ENCODE results near the gene ASIC4.

The ASIC4 gene

GRCh38 chr2:219547621-219548020 lies 33.3 kb downstream of the ASIC4 start:
- Histone ChIP-seq H3K9ac (no peak overlapping the region), H4K20me1 (peaks cover 19% of the 10 kb centered on the region), H3K36me3 (no peaks in the 10 kb centered on the region), H3K27me3 (peaks cover 29% of the 10 kb centered on the region; the same call in 1 of the 2 replicates), H3K9me3 (no peaks in the 10 kb centered on the region), H3K4me3 (no peak overlapping the region), H3K27ac (no peak overlapping the region), H3K4me2 (no peak overlapping the region), H3K4me1 (peaks cover 21% of the 10 kb centered on the region)
- TF ChIP-seq Cebpa-rat (IDR thresholded peaks at IDR 0.05), result no peak

GRCh38 chr2:219548990-219549389 lies 34.7 kb downstream of the ASIC4 start:
- no peak overlapping the region for H3K27ac ChIP-seq
- no peaks in the 10 kb centered on the region for H3K36me3 ChIP-seq
- no peak overlapping the region for H3K4me3 ChIP-seq
- H3K27me3 ChIP-seq, result peaks cover 23% of the 10 kb centered on the region; the same call in 1 of the 2 replicates
- no peak for TF ChIP-seq Cebpa-rat (IDR thresholded peaks at IDR 0.05)
- peaks cover 21% of the 10 kb centered on the region for H3K4me1 ChIP-seq
- H4K20me1 ChIP-seq, result 0 out of 2 replicates have a peak, but pooled peaks cover 13% of the 10 kb centered on the region
- H3K4me2 ChIP-seq, result no peak overlapping the region
- H3K9me3 ChIP-seq, result no peaks in the 10 kb centered on the region
- H3K9ac ChIP-seq, result no peak overlapping the region

GRCh38 chr2:219549619-219550018 lies 35.3 kb downstream of the ASIC4 start:
- no peaks in the 10 kb centered on the region for H3K36me3 ChIP-seq
- peaks cover 15% of the 10 kb centered on the region for H3K4me1 ChIP-seq
- H3K4me2 ChIP-seq, result no peak overlapping the region
- no peak overlapping the region for H3K9ac ChIP-seq
- peaks cover 18% of the 10 kb centered on the region; the same call in 1 of the 2 replicates for H3K27me3 ChIP-seq
- H3K4me3 ChIP-seq, result no peak overlapping the region
- no peak for TF ChIP-seq Cebpa-rat (IDR thresholded peaks at IDR 0.05)
- H4K20me1 ChIP-seq, result 0 out of 2 replicates have a peak, but pooled peaks cover 7% of the 10 kb centered on the region
- H3K27ac ChIP-seq, result no peak overlapping the region
- no peaks in the 10 kb centered on the region for H3K9me3 ChIP-seq

GRCh38 chr2:219551441-219552381 lies 37.4 kb downstream of the ASIC4 start:
- no peak for TF ChIP-seq Cebpa-rat (IDR thresholded peaks at IDR 0.05)
- Histone ChIP-seq H3K27me3 (peaks cover 8% of the 10 kb centered on the region; the same call in 1 of the 2 replicates), H3K4me1 (peaks cover 14% of the 10 kb centered on the region), H3K9ac (peak overlapping the region; percentile 41), H3K4me3 (peak overlapping the region; percentile 66), H3K4me2 (peak overlapping the region; percentile 89), H4K20me1 (0 out of 2 replicates have a peak, but pooled peaks cover 5% of the 10 kb centered on the region), H3K9me3 (no peaks in the 10 kb centered on the region), H3K36me3 (peaks cover 10% of the 10 kb centered on the region; the same call in 1 of the 2 replicates), H3K27ac (0 out of 2 replicates have a peak overlapping the region, but pooled peaks have one; percentile 22)

GRCh38 chr2:219552382-219553167 lies 38.3 kb downstream of the ASIC4 start:
- H3K27ac ChIP-seq, result 0 out of 2 replicates have a peak overlapping the region, but pooled peaks have one; percentile 22
- no peak for TF ChIP-seq Cebpa-rat (IDR thresholded peaks at IDR 0.05)
- H3K4me1 ChIP-seq, result peaks cover 14% of the 10 kb centered on the region
- H3K4me3 ChIP-seq, result peak overlapping the region; percentile 66
- H3K27me3 ChIP-seq, result peaks cover 8% of the 10 kb centered on the region; the same call in 1 of the 2 replicates
- H3K9me3 ChIP-seq, result no peaks in the 10 kb centered on the region
- peaks cover 10% of the 10 kb centered on the region; the same call in 1 of the 2 replicates for H3K36me3 ChIP-seq
- H4K20me1 ChIP-seq, result 0 out of 2 replicates have a peak, but pooled peaks cover 5% of the 10 kb centered on the region
- H3K4me2 ChIP-seq, result peak overlapping the region; percentile 89
- peak overlapping the region; percentile 41 for H3K9ac ChIP-seq

GRCh38 chr2:219553168-219553417 lies 38.8 kb downstream of the ASIC4 start:
- Histone ChIP-seq H3K4me2 (peak overlapping the region; percentile 89), H3K27me3 (peaks cover 8% of the 10 kb centered on the region; the same call in 1 of the 2 replicates), H3K9me3 (no peaks in the 10 kb centered on the region), H3K9ac (no peak overlapping the region), H3K27ac (no peak overlapping the region), H4K20me1 (0 out of 2 replicates have a peak, but pooled peaks cover 5% of the 10 kb centered on the region), H3K36me3 (peaks cover 10% of the 10 kb centered on the region; the same call in 1 of the 2 replicates), H3K4me1 (peaks cover 14% of the 10 kb centered on the region), H3K4me3 (no peak overlapping the region)
- TF ChIP-seq Cebpa-rat (IDR thresholded peaks at IDR 0.05), result no peak

GRCh38 chr2:219553463-219553963 lies 39.2 kb downstream of the ASIC4 start:
- no peak for TF ChIP-seq Cebpa-rat (IDR thresholded peaks at IDR 0.05)
- Histone ChIP-seq H3K9ac (no peak overlapping the region), H4K20me1 (0 out of 2 replicates have a peak, but pooled peaks cover 5% of the 10 kb centered on the region), H3K4me1 (peaks cover 14% of the 10 kb centered on the region), H3K36me3 (peaks cover 10% of the 10 kb centered on the region; the same call in 1 of the 2 replicates), H3K9me3 (no peaks in the 10 kb centered on the region), H3K27me3 (peaks cover 8% of the 10 kb centered on the region; the same call in 1 of the 2 replicates), H3K4me2 (no peak overlapping the region), H3K27ac (no peak overlapping the region), H3K4me3 (no peak overlapping the region)

GRCh38 chr2:219554350-219554749 lies 40.1 kb downstream of the ASIC4 start:
- H3K4me2 ChIP-seq, result no peak overlapping the region
- TF ChIP-seq Cebpa-rat (IDR thresholded peaks at IDR 0.05), result no peak
- no peak overlapping the region for H3K9ac ChIP-seq
- H3K4me1 ChIP-seq, result peaks cover 14% of the 10 kb centered on the region
- no peak overlapping the region for H3K4me3 ChIP-seq
- 0 out of 2 replicates have a peak, but pooled peaks cover 5% of the 10 kb centered on the region for H4K20me1 ChIP-seq
- peaks cover 10% of the 10 kb centered on the region; the same call in 1 of the 2 replicates for H3K36me3 ChIP-seq
- peaks cover 8% of the 10 kb centered on the region; the same call in 1 of the 2 replicates for H3K27me3 ChIP-seq
- no peak overlapping the region for H3K27ac ChIP-seq
- no peaks in the 10 kb centered on the region for H3K9me3 ChIP-seq

- peaks cover 21% of the 10 kb centered on the region for H3K4me1 ChIP-seq
- no peaks in the 10 kb centered on the region for H3K9me3 ChIP-seq
These were observed 41.7 kb downstream of the ASIC4 start for GRCh38 chr2:219555956-219556355.

More at GRCh38 chr2:219555956-219556355, 41.7 kb downstream of the ASIC4 start:
- peaks cover 10% of the 10 kb centered on the region; the same call in 1 of the 2 replicates for H3K36me3 ChIP-seq
- H3K27me3 ChIP-seq, result peaks cover 5% of the 10 kb centered on the region; the same call in 1 of the 2 replicates
- no peak overlapping the region for H3K4me2 ChIP-seq
- no peak overlapping the region for H3K9ac ChIP-seq
- 0 out of 2 replicates have a peak, but pooled peaks cover under 1% of the 10 kb centered on the region for H4K20me1 ChIP-seq
- H3K4me3 ChIP-seq, result no peak overlapping the region
- TF ChIP-seq Cebpa-rat (IDR thresholded peaks at IDR 0.05), result no peak
- H3K27ac ChIP-seq, result no peak overlapping the region
